NCI-H1417 treated with DMSO at 0.1 percent for 48 hours (cell line): ENCODE measurements around the gene WBP1L.
"Not testable (repeated sequence)": the region's sequence is repeated elsewhere in the genome, so short reads cannot be mapped to it uniquely, and the experiment has no call there.

ENCODE experiments used
- DNase-seq: peaks from one replicate; lab custom pipeline; 2025; lab: John Stamatoyannopoulos, UW

The WBP1L gene

GRCh38 chr10:102758933-102759262 is 15.2 kb downstream of the WBP1L start:
- DNase-seq, result not testable (repeated sequence)

DNA sequence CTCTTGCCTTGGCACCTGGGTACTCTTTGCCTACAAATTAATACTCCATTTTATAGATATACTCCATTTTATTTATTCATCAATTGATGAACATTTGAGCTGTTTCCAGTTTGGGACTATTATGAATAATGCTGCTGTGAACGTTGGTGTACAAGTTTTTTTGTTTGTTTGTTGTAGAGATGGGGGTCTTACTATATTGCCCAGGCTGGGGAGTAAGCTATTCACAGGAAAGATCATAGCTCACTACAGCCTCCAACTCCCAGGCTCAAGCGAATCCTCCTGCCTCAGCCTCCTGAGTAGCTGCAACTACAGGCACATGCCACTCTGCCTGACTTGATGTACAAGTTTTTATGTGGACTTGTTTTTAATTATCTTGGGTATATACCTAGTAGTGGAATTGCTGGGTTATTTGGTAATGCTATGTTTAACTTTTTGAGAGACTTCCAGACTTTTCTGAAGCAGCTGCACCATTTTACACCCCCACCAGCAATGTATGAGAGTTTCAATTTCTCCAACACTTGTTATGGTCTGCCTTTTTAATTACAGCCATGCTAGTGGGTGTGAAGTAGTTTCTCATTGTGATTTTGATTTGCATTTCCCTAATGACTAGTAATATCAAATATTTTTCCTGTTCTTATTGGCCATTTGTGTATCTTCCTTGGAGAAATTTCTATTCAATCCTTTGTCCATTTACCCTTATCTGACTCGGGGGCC is 15.9 kb downstream of the WBP1L start:
- no peak for DNase-seq

DNA sequence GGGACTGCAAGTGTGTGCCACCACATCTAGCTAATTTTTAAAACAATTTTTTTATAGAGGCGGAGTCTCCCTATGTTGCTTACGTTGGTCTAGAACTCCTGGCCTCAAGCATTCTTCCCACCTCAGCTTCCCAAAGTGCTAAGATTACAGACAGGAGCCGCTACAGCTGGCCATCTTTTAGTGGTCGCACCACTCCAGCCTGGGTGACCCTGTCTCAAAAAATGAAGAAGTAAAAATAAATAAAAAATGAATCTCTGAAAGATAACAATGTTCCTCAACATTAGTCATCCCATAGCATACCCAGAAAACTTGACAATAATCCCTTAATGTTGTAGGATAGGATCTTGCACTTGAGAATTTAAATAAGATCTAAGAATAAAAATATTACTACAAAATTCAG is 18.2 kb downstream of the WBP1L start:
- DNase-seq, result no peak

DNA sequence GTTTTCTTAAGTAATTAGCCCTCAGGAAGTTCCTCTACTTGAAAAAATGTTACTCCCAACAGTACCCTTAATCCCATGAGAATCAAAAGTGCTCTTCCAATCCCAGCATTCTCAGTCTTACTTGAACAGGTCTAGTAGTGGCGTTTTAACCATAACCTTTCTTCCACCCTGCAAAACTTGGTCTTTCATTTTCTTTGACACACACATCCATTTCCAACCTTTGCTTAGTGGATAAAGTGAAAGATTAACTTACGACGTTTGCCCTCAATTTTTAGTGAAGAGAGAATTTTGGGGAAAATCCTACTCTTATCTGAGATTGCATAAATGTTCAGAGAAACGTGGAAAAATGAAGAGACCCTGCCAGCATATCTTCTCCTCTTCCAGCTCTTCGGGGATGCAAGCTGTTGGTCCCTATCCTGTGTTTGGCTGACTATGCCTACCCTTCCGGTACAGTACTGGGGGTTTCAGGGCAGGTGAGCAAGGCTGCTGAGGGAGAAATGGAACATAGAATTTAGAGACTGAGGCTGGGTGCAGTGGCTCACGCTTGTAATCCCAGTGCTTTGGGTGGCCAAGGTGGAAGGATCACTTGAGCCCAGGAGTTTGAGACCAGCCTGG is 18.8 kb downstream of the WBP1L start:
- DNase-seq, result no peak

GRCh38 chr10:102763037-102763607 is 19.4 kb downstream of the WBP1L start:
- DNase-seq, result no peak

DNA sequence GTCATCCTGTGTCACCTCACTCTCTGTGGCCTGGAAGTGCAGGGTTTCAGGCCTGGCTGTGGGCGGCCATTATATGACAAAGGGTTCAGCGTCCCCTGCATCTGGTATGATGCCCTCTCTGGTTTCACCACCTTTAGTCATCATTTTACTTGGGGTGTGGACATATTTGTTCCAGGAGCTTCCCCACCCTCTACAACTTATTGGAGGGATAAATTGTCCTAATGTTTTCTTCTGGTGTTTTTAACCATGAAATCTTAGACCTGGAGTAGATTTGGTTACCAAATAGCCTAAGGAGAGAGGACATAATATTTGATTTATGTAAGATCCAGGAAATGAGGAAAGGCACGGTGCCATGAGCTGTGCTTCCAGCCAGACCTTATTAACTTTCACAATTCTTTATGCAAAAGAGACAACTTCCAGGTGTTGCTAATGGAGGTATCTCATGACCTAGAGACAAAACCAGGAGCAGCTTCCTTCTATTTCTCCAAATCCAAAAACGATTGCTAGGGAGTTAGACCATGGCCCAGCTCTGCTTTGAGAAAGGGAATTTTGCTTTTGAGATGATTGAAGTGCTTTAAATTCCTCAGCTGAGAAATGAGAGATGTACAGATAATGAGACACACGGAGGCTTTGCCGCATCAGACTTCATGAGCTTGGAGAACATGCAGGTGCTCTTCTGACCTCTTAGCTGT is 20.9 kb downstream of the WBP1L start:
- no peak for DNase-seq

DNA sequence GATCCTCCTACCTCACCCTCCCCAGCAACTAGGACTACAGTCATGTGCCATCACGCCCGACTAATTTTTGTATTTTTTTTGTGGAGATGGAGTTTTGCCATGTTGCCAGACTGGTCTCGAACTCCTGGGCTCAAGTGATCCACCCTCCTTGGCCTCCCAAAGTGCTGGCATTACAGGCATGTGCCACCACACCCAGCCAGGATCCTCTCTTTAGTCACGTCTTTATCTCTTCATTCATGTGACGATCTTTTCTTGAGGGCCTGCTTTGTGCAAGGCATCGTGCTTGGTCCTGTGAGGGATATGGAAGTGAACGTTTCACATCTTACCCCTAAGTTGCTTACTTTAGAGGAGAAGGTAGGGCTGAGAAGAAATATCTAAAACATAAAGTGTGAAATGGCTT is 21.6 kb downstream of the WBP1L start:
- DNase-seq, result no peak

- no peak for DNase-seq
Observed at GRCh38 chr10:102767428-102768160, 23.8 kb downstream of the WBP1L start.

- DNase-seq, result no peak
Observed at GRCh38 chr10:102769375-102770107, 25.8 kb downstream of the WBP1L start.

GRCh38 chr10:102770108-102770482 is 26.3 kb downstream of the WBP1L start:
- no peak for DNase-seq

- DNase-seq, result no peak
Observed at GRCh38 chr10:102770792-102771191, 27.0 kb downstream of the WBP1L start.

DNA sequence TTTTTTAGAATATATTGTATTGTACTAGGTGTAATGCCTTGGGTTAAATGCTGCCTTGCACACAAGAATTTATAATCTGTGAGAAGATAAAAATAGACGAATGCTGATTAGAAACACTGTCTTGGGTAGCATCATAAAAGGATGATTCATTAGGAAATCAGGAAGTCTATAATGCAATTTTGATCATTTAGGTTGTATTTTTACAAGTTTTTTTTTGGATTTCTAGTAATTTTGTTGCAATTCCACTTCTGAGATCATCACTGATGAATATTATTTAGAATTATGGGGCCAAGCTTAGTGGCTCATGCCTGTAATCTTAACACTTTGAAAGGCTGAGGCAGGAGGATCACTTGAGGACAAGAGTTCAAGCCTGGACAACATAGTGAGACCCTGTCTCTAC is 29.6 kb downstream of the WBP1L start:
- DNase-seq, result no peak

GRCh38 chr10:102773986-102774385 is 30.2 kb downstream of the WBP1L start:
- DNase-seq, result no peak

- no peak for DNase-seq
Observed at GRCh38 chr10:102775201-102775934, 31.6 kb downstream of the WBP1L start.

DNA sequence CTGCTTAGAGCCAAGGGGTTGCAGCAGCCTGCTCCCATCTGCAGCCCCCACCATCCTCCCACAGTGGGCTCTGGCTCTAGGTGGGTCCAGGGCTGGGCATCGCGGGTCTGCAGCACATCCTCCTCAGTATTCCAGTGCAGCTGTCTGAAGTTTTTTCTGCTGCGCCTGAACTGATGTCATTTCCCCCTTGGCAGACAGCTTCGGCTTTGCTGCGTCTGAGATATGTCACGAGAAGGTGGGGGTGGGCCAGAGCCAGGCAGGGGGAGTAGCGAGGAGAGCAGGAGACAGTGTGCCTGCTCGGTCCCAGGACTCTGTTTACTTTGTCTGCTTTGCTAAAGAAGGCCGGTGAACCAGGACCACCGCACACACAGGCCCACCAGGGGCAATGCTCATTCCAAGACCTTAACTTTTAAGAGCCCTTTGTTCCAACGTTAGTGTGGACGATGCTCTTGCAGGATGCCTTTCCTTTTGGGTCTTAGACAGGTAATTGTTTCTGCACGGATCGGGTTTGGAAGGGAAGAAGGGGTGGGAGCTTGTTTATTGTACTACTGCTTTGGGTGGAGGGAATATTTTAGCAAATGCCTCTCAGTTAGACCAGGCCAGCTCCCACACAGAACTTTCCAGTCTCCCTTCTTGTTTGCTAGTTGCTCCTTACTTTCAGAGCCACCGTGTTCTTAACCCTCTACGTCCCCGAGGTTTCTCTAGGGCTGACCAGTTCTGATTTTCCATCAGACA is 32.4 kb downstream of the WBP1L start:
- DNase-seq, result no peak

GRCh38 chr10:102776779-102777456 is 33.2 kb downstream of the WBP1L start:
- DNase-seq, result no peak

DNA sequence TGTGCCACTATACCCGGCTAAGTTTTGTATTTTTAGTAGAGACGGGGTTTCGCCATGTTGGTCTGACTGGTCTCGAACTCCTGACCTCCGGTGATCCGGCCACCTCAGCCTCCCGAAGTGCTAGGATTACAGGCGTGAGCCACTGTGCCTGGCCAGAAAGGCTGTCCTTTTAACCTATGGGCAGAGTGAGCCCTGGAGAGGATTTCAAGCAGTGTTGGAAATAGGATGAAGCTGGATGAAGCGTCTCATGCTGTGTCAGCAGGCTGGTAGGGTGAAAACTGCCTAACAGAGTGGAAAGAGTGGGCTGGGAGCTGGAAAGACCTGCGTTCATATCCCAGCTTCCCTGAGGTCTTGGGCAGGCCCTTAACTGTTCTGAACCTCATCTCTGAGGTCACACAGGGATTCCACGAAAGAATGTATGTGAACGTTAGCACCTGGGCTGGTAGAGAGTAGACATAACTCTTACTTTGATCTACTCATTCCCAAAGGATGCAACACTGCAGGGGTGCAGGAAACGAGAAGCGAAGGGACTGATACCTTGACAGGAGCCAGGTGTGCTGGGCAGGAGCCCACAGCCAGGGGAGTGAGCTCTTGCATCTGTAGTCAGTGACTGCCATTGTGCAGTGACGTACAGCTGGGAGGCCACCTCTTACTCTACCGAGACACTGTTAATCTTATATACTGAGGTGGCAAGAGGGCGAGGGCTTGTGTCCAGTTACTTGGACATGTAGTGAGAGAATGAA is 34.1 kb downstream of the WBP1L start:
- DNase-seq, result no peak

DNA sequence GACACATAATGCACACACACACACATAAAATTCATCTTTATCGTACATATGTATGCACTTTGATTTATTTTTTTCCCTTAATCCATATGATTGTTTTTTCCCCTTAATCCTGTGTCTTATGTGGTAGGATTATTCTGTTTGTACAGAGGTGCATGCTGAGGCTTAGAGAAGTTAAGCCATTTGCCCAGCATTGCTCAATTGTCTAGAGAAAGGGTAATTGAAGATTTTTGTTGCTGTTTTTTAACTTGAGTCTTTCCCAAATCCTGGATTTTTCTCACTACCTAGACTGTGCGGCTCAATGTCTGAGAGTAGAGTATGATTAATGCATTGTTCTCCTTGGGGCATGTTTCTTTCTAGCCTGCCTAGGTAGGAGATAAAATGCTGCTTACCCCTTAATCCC is 35.0 kb downstream of the WBP1L start:
- no peak for DNase-seq
